ENCODE results near the gene MERTK. TPM values are rescaled to one million over a fixed set of nuclear protein-coding genes. Genes with fewer than 3 reads are reported as not detected.
A peak's percentile ranks its signal among the peaks of the same experiment; 100 is the strongest.

MERTK gene
- total and polyA plus RNA-seq, 2 of the 13 experiments (the other 11 are each of a cell fraction or from before 2014, with no cell fraction given), result 37.3 to 44.7 TPM

DNA sequence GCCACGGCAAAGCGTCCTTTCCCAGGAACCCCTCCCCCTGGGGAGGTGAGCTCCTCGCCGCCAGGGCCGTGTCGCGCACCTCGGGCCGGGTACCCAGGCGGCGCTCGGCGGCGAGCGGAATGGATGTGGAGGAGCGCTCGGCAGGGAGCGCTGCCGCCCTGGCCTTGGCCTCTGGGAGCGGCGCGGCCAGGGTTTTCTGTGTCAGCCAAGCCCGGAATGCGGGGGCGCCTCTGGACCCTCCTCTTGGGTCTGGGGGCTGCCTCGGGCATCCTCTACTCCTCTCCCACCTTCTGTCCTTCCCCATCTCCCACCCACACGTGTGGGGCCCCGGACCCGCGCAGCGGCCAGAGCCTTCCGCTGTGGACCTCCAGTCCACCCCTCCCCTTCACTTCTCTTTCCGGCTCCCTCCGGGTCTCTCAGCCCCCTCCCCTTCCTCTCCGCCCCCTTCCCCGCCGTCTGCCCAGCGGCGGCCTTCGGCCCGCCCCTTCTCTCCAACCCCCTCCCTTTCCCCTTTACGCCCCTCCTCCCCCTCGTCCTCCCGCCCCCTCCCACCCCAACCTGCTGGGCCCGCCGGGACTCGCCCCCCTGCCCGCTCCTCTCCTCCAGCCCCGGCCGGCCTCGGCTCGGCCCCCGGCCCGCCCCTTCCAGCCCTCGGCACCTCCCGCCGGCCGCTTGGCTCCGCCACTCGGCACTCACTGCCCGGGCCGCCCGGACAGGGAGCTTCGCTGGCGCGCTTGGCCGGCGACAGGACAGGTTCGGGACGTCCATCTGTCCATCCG lies at the start of gene MERTK (continued):
- TF ChIP-seq ZNF780A (CRISPR knock-in tag; IDR thresholded peaks at IDR 0.05) (no peak), ZNF180 (CRISPR knock-in tag; IDR thresholded peaks at IDR 0.05; ENCODE audit: borderline replicate concordance, low read depth) (peak; percentile 40; the same call in 1 of the 2 replicates), ZNF703 (CRISPR knock-in tag; IDR thresholded peaks at IDR 0.05; ENCODE audit: borderline replicate concordance) (no peak), KAT2B (IDR thresholded peaks at IDR 0.05; ENCODE audit: borderline replicate concordance, low read depth, low read length) (no peak), MIER2 (CRISPR knock-in tag; IDR thresholded peaks at IDR 0.05) (peak; percentile 73; the same call in 1 of the 2 replicates), WIZ (CRISPR knock-in tag; IDR thresholded peaks at IDR 0.05) (no peak), TRIM24 (CRISPR knock-in tag; IDR thresholded peaks at IDR 0.05) (no peak), ZNF547 (CRISPR knock-in tag; IDR thresholded peaks at IDR 0.05) (peak; percentile 76), SRSF4 (IDR thresholded peaks at IDR 0.05; ENCODE audit: low read depth, low read length, poor library complexity, severe bottlenecking) (no peak), RBM22 (optimal IDR thresholded peaks at IDR 0.05; ENCODE audit: low read length) (peak; percentile 66), ZNF17 (CRISPR knock-in tag; IDR thresholded peaks at IDR 0.05) (no peak), TAF1 (CRISPR knock-in tag; IDR thresholded peaks at IDR 0.05) (peak; percentile 73), ZSCAN22 (CRISPR knock-in tag; IDR thresholded peaks at IDR 0.05) (no peak)
- TF ChIP-seq, protein P1, sequence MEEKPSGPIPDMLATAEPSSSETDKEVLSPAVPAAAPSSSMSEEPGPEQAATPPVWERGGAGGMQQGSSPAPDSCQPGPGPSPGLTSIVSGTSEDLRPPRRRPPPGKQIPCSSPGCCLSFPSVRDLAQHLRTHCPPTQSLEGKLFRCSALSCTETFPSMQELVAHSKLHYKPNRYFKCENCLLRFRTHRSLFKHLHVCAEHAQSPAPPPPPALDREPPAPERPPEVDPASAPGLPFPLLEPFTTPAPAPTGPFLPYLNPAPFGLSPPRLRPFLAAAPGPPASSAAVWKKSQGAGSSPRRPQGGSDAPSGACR (CRISPR knock-in tag; IDR thresholded peaks at IDR 0.05), result peak; percentile 55; the same call in 1 of the 2 replicates
- TF ChIP-seq, protein P2, sequence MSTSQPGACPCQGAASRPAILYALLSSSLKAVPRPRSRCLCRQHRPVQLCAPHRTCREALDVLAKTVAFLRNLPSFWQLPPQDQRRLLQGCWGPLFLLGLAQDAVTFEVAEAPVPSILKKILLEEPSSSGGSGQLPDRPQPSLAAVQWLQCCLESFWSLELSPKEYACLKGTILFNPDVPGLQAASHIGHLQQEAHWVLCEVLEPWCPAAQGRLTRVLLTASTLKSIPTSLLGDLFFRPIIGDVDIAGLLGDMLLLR (CRISPR knock-in tag; IDR thresholded peaks at IDR 0.05), result no peak; the same call in 1 of the 2 replicates
- TF ChIP-seq, protein P3, sequence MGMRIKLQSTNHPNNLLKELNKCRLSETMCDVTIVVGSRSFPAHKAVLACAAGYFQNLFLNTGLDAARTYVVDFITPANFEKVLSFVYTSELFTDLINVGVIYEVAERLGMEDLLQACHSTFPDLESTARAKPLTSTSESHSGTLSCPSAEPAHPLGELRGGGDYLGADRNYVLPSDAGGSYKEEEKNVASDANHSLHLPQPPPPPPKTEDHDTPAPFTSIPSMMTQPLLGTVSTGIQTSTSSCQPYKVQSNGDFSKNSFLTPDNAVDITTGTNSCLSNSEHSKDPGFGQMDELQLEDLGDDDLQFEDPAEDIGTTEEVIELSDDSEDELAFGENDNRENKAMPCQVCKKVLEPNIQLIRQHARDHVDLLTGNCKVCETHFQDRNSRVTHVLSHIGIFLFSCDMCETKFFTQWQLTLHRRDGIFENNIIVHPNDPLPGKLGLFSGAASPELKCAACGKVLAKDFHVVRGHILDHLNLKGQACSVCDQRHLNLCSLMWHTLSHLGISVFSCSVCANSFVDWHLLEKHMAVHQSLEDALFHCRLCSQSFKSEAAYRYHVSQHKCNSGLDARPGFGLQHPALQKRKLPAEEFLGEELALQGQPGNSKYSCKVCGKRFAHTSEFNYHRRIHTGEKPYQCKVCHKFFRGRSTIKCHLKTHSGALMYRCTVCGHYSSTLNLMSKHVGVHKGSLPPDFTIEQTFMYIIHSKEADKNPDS (CRISPR knock-in tag; IDR thresholded peaks at IDR 0.05), result no peak; the same call in 1 of the 2 replicates
- TF ChIP-seq, protein P4, sequence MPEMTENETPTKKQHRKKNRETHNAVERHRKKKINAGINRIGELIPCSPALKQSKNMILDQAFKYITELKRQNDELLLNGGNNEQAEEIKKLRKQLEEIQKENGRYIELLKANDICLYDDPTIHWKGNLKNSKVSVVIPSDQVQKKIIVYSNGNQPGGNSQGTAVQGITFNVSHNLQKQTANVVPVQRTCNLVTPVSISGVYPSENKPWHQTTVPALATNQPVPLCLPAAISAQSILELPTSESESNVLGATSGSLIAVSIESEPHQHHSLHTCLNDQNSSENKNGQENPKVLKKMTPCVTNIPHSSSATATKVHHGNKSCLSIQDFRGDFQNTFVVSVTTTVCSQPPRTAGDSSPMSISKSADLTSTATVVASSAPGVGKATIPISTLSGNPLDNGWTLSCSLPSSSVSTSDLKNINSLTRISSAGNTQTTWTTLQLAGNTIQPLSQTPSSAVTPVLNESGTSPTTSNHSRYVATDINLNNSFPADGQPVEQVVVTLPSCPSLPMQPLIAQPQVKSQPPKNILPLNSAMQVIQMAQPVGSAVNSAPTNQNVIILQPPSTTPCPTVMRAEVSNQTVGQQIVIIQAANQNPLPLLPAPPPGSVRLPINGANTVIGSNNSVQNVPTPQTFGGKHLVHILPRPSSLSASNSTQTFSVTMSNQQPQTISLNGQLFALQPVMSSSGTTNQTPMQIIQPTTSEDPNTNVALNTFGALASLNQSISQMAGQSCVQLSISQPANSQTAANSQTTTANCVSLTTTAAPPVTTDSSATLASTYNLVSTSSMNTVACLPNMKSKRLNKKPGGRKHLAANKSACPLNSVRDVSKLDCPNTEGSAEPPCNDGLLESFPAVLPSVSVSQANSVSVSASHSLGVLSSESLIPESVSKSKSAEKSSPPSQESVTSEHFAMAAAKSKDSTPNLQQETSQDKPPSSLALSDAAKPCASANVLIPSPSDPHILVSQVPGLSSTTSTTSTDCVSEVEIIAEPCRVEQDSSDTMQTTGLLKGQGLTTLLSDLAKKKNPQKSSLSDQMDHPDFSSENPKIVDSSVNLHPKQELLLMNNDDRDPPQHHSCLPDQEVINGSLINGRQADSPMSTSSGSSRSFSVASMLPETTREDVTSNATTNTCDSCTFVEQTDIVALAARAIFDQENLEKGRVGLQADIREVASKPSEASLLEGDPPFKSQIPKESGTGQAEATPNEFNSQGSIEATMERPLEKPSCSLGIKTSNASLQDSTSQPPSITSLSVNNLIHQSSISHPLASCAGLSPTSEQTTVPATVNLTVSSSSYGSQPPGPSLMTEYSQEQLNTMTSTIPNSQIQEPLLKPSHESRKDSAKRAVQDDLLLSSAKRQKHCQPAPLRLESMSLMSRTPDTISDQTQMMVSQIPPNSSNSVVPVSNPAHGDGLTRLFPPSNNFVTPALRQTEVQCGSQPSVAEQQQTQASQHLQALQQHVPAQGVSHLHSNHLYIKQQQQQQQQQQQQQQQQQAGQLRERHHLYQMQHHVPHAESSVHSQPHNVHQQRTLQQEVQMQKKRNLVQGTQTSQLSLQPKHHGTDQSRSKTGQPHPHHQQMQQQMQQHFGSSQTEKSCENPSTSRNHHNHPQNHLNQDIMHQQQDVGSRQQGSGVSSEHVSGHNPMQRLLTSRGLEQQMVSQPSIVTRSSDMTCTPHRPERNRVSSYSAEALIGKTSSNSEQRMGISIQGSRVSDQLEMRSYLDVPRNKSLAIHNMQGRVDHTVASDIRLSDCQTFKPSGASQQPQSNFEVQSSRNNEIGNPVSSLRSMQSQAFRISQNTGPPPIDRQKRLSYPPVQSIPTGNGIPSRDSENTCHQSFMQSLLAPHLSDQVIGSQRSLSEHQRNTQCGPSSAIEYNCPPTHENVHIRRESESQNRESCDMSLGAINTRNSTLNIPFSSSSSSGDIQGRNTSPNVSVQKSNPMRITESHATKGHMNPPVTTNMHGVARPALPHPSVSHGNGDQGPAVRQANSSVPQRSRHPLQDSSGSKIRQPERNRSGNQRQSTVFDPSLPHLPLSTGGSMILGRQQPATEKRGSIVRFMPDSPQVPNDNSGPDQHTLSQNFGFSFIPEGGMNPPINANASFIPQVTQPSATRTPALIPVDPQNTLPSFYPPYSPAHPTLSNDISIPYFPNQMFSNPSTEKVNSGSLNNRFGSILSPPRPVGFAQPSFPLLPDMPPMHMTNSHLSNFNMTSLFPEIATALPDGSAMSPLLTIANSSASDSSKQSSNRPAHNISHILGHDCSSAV (CRISPR knock-in tag; IDR thresholded peaks at IDR 0.05; ENCODE audit: borderline replicate concordance), result no peak
